RPMI7951 (cell line): Measurements from ENCODE around the gene PITX1. TPM values are rescaled to one million over a fixed set of nuclear protein-coding genes. Genes with fewer than 3 reads are reported as not detected.

Experiments used
- DNase-seq: peaks from one replicate; pipeline ENCODE4 v3.0.0-alpha.2; 2012; ENCODE audit warnings: low read depth
- total RNA-seq: library from RNA; depleted of rRNA; stranded (reverse); fragments of >200 nt; shearing (Covaris generic); gene quantifications from 2 replicates; pipeline ENCODE4 v1.2.3, GENCODE V29; 2014

Gene PITX1
- total RNA-seq, 1 experiment from 2014 or later, result not detected

DNA sequence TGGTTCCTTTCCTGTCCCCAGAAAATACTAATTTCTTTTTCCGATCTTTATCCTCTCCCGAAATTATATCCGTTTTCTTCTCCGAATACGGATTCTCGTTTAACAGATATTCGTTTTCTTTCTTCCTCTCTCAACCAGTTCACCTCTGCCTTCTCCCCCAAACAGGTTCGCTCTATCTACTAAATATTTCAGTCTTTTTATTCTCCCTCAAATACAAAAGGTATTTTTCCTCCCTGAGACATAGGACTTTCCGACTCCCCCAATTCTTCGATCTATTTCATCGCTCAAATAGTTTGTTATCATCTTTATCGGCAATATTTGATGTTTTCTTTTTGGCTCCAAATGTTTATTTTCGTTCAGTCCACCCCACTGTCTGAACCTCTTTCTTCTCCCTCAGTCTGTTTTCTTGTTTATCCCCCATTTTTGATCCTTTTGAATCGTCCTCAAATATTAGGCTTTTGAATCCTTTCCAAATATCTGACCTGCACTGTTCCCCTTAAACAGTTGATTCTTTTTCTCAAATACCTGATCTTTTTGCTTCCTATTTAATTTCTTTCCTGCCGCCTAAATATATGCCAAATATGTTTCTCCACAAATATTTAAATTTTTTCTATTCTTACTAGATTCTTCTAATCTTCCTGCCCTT is 4.4 kb downstream of the PITX1 start:
- no peak for DNase-seq

DNA sequence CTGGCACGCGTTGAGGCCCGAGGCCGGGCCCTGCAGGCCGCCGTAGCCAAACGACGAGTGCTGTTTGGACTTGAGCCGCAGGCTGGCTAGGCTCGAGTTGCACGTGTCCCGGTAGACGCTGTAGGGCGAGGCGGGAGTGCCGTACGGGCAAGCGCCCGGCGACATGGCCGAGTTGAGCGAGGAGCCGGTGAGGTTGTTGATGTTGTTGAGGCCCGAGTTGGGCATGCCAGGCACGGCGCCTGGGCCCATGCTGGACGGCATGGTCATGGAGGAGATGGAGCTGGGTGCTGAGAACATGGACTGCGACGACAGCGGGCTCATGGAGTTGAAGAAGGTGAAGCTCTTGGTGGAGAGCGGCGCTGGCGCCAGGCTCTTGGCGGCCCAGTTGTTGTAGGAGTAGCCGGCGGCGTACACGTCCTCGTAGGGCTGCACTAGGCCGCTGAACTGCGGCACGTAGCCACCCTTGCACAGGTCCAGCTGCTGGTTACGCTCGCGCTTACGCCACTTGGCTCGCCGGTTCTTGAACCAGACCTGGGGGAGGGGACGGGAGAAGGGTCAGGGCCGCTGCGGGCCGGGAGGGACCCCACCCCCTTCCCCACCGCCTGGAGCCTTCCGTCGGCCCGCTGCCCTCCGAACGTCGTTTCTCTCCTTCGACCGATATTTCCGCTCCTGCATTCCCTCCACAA is 5.1 kb downstream of the PITX1 start:
- no peak for DNase-seq

DNA sequence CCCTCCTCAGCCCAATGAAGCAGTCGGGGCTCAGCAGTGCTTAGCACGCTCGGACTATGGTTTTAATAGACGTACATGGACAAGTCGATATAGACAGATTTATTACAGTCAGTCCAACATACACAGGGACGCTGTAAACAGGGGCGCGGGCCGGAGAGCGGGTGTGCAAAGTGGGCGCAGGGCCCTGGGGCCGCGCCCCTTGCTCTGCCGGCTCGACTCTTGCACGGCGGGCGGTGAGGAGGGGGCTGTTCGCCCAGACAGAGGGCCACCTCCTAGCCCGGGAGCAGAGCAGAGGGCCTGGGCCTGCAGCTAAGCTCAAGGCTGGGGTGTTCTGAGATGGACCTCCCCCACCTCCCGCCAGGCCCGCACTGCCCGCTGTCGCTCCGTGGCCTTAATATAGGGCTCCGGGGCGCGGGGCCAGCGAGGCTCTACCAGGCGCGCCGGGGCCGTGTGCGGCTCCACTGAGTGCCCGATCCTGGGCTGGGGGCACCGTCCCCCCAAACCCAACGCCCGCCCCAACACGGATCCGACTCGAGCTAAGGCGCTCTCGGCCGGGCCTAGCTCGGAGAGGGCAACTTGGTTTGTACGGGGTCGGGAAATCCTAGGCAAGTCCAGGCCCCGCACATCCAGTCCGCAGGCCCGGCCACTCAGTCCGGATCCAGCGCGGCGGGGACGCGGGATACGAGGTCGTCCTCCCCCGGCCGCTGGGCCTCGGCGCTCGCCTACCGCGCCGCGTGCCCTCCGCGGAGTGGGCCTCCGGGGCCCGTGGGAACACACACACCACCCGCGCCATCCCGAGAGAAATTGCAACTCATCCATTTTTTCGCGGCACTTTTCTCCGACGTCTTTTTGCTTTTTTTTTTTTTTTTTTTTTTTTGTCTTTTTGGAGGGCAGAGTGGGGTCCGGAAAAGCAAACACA is 6.1 kb downstream of the PITX1 start:
- no peak for DNase-seq

DNA sequence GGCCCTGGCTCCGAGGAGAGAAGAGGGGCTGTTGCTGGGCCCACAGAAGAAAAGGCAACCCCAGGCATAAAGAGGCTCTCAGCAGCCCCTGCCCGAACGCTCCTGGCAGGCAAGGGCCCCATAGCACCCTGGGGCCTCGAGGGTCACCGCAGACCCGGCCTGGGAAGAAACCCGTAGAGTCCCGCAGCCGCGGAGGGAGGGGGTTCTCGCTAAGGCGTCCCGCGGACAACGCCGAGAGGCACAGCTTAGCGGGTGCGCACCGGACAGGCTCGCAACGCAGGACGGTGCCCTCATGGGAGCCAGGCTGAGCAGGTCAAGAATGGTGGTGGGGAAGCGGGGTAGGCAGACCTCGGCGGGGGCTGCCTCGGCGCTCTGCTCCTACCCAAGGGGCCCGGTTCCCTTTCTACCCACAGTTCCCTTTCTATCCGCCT is 6.7 kb downstream of the PITX1 start:
- DNase-seq, result no peak

DNA sequence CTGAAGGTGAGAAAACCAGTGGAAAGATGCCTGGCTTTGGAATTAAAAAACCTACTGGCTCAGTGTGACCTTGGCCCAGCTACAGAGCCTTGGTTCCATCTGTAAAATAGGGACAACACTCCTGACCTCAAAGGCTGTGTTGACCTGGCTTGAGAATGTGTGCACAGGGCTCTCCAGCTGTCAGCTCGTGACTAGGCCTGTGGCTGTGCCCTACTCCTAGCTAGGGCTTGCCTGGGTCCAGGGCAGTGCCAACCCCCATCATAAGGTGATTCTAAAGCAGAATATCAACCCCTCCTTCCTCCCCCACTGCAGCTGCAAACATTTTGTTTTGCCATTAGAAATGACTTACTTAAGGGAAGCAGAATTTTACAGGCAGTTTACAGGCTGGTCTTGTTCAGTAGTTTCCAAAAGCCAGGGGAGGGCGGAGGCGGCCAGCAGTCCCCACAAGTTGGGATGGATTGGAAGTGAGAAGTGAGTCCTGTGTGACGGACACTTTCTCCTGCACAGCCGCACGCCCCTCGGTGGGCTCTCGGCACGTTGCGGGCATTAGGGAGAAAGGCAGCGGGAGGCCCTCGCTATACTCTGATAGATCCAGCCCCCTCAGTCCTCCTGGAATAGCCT is 7.3 kb downstream of the PITX1 start:
- no peak for DNase-seq

DNA sequence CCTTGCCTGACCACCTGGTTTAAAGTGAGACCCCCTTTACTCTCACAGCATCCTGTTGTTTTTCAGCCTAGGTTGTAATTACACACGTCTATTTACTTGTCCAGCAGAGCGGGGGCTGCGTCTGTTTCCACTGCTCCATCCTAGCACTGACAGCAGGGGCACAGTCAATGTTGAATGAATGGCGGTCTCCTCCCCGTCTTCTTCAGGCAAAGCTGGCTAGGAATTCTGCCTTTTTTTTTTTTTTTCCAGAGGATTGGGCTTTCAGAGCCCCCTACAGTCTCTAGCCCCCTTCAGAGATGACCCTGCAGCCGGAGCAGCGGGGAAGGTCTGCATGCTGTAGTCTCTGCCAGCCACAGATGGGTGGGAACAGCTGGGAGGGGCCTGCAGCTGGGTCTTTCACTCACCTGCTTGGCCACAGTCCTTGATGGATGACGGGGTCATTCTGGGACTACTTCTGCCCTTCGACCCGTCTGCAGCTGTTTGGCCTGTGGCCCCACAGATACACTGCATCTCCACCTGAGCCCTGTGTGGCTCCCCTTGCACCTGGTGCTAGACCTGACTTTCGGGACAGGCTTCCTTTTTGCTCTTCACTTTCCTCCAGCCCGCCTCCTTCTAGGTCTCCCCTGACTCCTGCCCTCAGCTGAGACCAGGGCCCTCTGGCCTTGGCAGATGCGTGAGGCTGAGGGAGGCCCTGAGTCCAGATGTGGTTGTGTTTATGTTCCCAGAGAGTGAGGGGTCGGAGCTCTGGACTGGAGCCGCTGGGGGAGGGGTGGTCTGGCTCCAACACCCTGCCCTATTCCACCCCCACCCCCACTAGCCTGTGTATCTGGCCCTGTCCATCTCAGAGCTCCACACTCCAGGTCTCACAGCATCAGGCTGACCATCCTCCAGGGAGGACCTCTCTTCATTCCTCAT is 8.0 kb downstream of the PITX1 start:
- DNase-seq, result no peak

DNA sequence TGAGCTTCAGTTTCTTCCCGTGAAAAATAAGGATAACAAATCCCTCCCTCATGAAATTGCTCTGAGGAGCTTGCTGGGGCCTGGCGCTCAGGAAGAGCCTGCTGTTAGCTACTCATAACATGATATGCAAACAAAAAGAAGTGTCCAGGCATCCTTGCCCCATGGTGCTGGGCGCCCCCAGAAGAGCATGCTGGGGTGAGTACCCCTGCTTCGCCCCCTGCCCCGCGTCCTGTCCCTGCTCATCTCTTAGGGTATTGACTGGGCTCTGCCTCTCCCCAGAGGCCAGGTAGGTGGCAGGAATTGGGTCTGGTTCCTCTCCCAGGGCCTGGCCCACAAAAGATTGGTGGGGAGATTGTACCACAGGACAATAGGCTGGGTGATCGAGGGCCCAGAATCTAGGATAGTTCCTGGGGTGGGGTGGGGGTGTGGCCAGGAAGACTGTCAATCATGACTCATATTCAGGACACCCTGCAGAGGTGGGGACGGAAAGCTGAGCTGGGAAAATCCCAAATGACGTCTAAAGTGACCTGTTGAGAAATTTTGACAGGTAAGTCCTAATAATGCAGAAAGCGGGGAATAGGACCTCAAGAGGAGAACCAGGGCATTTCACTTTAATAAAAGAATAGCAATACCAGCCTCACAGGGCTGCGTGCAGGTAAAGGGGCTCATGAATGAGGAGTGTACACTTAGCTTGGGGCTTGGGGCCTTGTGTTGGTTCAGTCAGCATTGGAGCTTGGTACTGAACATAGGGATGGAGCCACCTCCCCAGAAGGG is 8.9 kb downstream of the PITX1 start:
- no peak for DNase-seq

DNA sequence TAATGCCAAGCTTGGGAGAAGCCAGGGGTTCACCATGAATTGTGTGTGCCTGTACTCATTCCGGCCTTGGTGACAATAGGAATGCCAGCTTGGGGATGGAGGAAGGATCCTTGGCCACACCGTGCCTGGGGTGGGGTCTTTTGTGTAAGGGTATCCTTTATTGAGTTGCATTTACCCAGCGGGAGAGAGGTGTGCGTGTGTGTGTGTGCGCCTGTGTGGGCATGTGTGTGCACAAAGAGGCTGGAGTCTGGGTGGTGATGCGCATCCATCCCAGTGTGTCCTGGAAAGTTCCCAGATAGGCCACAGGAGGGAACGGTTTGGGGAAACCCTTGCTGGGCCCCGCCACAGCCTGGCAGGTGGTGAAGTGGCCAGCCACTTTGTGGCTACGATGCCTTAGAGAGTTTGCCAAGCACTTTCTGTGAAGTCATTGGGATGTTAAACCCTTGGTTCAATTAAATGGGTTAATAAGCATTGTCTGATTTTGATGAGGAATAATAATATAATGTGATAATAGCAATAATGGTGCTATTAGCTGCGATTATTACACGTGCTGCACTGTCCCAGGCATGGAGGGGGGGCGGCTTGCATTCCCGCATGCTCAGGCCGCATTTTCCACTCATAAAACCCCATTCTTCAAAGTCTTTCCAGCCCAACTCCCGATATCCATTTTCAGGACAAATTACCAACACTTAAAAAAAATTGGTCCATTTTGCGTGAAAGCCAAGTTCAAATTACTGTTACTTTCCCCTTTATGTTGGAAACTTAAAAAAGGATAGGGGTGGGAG is 13.7 kb downstream of the PITX1 start:
- DNase-seq, result no peak

DNA sequence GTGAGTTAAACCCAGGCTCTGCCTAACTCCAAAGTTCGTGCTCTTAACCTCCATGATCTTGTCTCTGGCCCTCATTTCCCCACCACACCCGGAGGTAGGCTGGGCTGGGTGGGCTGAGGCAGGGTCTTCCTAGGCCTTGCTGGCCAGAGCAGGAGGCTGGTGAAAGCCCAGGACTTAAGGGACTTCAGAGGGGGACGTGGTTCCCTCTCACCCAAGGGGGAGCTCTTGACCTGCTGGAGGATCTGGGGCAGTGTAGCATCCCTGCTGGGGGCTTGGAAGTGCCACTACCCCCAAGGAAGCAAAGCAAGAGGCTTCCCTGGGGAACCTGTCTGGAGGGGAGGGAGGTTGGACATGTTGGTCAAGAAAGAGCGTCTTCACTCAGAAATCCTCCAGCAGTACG is 14.7 kb downstream of the PITX1 start:
- no peak for DNase-seq

DNA sequence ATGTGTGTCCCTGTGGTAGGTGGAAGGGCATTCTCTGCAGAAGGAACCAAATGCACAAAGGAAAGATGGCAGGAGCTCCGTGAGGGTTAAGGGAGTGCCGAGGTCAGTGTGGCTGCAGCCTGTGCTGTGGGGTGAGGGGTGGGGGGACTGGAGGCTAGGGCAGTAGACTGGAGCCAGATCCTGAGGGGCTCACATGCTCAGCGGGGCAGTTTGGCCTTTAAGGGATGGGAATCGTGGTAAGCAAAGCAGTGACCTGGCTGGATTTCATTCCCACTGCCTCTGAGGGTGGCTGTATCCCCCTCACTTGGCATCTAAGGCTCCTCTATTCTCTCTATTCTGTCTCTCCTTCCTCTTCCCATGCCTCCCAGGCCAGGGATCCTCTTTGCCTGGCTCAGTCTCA is 15.6 kb downstream of the PITX1 start:
- DNase-seq, result no peak

DNA sequence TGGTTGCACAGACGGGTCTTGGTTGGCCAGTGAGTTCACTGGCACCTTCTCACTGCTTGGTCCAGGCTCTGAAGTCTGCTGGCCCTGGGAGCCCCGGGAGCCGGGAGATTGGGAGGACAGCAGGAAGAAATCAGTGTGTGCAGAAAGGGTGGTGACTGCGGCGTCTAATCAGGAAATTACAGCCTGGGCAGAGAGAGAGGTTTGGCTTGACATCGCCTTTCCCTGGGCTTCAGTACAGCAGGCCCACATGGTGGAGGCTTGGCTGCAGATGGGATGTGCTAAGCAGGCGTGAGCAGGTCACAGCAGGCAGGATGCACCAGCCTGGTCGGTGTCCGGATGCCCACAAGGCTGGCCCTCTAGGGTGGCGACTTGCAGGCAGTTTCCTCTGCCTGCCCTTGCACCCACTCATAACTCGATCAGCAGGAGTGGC is 17.2 kb downstream of the PITX1 start:
- DNase-seq, result no peak

DNA sequence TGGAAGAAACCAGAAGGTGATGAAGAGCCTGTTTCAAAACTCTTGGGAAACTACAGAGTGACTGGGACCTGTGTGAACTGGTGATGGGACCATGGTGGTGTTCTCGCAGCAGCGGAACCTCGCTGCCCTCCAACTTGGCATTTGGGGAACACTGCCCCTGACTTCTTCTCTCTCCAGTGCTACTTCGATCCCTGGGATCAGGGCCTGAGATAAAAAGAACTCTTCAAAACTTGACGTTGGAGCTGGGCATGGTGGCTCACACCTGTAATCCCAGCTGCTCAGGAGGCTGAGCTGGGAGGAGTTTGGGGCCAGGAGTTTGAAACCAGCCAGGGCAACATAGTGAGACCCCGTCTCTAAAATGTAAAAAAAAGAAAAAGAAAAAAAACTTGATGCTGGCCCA is 18.1 kb downstream of the PITX1 start:
- no peak for DNase-seq

DNA sequence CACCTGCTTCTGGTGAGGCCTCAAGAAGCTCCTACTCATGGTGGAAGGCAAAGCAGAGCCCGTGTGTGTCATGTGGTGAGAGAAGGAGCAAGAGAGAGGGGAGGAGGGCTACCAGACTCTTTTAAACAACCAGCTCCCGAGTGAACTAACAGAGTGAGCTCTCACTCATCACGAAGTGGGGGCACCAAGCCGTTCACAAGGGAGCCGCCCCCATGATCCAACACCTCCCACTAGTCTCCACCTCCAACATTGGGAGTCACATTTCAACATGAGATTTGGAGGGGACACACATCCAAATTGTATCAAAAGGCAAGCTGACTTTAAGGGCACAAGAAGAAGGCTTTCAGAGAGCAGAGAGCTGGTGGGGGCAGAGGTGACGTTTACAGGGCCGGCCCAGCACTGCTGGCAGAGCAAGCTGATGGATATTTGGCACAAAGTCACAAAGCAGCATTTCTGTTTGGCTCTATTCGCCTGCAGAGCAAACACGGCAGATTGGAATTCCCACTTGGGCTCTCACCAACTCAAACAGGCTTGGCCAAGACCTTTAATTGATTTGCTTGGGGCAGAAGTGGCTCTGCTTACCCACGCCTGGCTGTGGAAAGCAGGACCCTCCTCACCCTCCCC is 20.0 kb downstream of the PITX1 start:
- no peak for DNase-seq

DNA sequence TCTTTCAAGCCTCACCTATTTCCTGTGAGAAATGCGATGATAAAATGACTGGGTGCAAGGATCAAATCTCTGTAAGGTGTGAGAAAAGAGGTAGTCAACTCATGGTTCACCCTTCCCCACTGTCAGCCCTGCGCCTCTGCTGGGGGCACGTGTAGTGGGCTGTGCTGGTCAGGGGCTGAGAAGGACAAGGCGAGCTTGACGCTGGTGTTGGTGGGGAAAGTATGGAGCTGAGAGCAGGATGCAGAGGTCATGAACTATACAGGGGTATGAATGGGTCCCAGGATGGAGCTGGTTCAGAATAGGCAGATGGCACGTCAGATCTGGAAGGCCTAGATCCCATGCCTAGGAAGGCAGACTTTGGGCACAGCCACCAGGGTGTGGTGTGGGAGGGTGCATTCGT is 20.6 kb downstream of the PITX1 start:
- DNase-seq, result no peak

DNA sequence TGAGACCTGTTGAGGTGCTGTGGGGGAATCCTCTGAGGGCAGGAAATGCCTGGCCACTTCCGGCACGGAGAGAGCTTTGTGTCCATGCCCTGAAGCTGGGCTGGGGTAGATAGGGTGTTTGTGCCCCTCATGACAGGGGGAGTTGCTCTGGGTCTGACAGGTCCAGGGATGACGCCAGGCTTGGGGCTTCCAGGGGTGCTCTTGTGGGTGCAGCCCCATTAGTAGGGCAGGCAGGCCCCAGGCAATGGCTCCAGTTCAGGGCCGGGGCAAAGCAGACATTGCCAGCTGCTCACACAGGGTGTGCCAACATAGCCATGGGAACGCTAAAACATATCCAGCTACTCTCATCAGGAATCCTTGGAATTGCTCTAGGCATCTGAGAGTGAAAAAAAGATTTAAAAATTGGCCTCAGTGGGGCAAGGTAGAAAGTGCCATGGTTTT is 21.1 kb downstream of the PITX1 start:
- no peak for DNase-seq

DNA sequence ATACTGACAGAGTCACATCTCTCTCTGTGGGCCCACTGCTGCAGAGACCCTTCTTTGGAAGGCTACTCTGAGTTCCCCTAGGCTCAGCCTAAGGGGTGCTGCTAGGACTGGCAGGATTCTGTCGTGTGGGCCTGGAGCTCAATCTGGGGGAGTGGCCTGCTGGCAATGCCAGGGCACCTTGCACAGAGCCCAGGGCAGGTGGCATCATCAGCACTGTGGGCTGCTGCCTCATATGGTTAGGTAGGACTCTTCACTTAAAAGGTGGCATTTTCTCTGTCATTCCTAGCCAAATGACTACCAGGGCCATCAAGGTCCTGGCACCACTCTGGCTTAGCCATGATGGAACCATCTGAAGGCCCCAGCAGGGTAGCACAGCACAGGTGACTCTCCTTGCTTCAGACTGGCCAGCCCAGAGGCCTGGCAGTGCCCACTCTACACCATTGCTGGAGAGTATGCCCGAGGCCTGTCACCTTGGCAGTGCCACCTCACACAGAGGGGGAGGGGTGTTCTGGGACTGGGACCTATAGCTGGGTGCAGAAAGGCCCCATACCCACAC is 21.9 kb downstream of the PITX1 start:
- no peak for DNase-seq

DNA sequence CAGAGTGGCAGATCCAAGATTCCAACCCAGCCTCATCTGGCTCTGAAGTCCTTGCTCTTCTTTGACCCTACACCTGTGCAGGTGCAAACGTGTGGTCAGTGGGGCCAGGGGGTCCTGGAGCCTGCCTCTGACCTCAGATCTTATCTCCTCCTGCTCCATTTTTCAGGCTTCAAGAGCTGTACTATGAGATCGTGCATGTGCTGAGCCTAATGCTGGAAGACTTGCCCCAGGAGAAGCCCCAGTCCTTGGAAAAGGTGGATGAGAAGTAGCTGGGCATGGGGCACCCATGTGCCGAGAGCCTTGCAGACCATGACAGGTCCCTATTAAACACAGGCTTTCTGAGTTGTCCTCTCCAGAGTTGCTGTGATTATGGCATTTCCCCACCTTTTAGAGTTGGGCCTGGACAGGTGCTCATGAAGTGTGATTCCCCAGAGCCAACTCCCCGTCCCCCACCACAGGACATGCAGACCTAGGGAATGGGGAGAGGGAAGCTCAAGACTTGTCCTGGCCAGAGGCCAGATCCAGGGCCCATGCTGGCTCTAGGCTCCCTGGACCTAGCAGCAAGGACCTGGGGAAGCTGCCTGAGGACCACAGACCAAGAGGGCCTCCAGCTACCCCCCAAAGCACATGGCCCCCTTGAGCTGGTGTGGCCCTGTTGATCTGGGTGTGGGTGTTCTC is 22.5 kb downstream of the PITX1 start:
- DNase-seq, result no peak
